Activated CD4-positive, alpha-beta T cell treated with anti-CD3 and anti-CD28 coated beads, Interleukin-2, amount 10 ng/mL, durations not matched to agents 7 days and 5 days (primary cell): Measurements from ENCODE around the gene OGFOD3. TPM values are rescaled to one million over a fixed set of nuclear protein-coding genes. Genes with fewer than 3 reads are reported as not detected.
"Not testable (repeated sequence)": the region's sequence is repeated elsewhere in the genome, so short reads cannot be mapped to it uniquely, and the experiment has no call there.

Experiments used
- CTCF ChIA-PET: fragments of 350-600 bp; sonication (Branson Sonifier 250); formaldehyde crosslinking; loops from one replicate; lab custom pipeline; 2021; ENCODE audit warnings: antibody characterized with exemption; lab: Charles Lee
- POLR2A ChIA-PET: fragments of 350-600 bp; sonication (Branson Sonifier 250); formaldehyde crosslinking; loops from one replicate; lab custom pipeline; 2021; ENCODE audit warnings: antibody characterized with exemption; lab: Charles Lee
- DNase-seq: peaks from one replicate; pipeline ENCODE4 v3.0.0-alpha.2; 2020
- H3K27ac Mint-ChIP-seq: one replicate; pipeline ENCODE4 v1.8.0; 2021; ENCODE audit warnings: mild to moderate bottlenecking, moderate library complexity, mixed read lengths
- H3K27me3 Mint-ChIP-seq: one replicate; pipeline ENCODE4 v1.8.0; 2021; ENCODE audit warnings: mixed read lengths
- H3K36me3 Mint-ChIP-seq: one replicate; pipeline ENCODE4 v1.8.0; 2021; ENCODE audit warnings: low read depth, mixed read lengths
- H3K4me1 Mint-ChIP-seq: one replicate; pipeline ENCODE4 v1.8.0; 2021; ENCODE audit warnings: mixed read lengths
- H3K4me3 Mint-ChIP-seq: one replicate; pipeline ENCODE4 v1.8.0; 2021; ENCODE audit warnings: mild to moderate bottlenecking, moderate library complexity, mixed read lengths
- H3K9me3 Mint-ChIP-seq: one replicate; pipeline ENCODE4 v1.8.0; 2021; ENCODE audit warnings: mixed read lengths
- total RNA-seq, 2 experiments: library from RNA; stranded (reverse); gene quantifications; one replicate each; pipeline ENCODE4 v1.2.3, GENCODE V29; 2021

Gene OGFOD3
- total RNA-seq, 2 experiments from 2014 or later = 23.8 to 28.0 TPM

DNA sequence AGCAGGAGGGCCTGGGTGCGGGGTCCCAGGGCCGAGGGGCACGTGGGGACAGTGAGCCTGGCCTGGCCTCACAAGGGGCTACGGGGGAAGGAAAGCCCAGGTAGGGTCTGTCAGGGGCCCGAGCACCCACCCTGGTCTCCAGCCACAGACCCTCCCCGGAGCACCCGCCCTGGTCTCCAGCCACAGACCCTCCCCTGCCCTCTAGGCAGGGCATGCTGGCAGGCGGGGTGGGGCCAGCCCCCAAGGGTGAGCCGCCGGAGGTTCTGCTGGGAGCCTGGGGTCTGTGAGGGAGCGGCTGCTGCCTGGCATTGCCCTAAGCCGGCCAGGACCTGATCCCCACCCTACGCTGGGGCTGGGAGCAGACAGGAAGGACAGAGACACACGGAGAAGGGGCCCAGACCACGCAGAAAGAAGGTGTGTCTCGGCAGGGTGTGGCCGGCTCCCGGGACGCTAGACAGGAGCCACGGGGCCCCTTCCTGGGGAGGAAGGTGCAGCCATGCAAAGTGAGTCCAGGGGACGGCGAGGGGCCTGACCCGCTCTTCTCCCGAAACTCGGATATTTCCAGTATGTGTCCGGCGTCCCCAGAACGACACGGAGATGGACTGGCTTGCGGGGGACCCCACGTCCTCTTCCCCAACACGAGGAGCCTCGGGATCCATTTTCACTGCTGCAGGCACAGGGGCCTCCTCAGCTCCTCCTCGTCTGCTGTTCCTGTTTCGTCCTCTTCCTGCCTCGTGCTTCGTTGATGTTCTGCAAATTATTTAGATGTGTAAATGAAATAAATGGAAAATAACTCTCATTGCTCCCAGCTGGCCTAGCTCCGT is 31.3 kb downstream of the OGFOD3 start:
- H3K9me3 Mint-ChIP-seq = no peaks in the 10 kb centered on the region
- H3K27ac Mint-ChIP-seq = no peak overlapping the region
- no peak for DNase-seq
- CTCF ChIA-PET = no interaction called here
- H3K4me1 Mint-ChIP-seq = peaks cover 2% of the 10 kb centered on the region
- H3K27me3 Mint-ChIP-seq = no peaks in the 10 kb centered on the region
- H3K4me3 Mint-ChIP-seq = no peak overlapping the region
- H3K36me3 Mint-ChIP-seq = no peaks in the 10 kb centered on the region
- POLR2A ChIA-PET = no interaction called here

DNA sequence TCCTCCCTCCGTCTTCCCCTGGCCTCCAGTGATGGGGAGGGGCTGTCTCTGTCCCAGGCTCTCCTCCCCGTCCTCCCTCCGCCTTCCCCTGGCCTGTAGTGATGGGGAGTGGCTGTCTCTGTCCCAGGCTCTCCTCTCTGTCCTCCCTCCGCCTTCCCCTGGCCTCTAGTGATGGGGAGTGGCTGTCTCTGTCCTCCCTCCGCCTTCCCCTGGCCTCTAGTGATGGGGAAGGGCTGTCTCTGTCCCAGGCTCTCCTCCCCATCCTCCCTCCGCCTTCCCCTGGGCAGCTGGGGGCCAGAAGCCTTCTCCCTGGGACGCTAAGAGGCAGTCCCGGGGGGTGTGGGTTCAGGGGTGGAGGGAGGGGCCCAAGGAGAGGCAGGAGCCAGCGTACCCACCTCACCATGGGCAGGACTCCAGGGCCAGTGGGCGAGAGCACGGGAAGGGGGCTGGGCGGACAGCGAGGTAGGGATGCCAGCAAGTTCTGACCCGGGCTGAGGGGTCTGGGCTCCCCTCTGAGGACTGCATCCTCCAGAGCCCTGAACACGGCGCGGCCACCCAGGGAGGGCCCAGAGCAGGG is 32.0 kb downstream of the OGFOD3 start:
- POLR2A ChIA-PET = no interaction called here
- CTCF ChIA-PET = no interaction called here
- Mint-ChIP-seq H3K9me3 (no peaks in the 10 kb centered on the region), H3K27ac (no peak overlapping the region), H3K27me3 (peaks cover 4% of the 10 kb centered on the region), H3K36me3 (no peaks in the 10 kb centered on the region), H3K4me3 (no peak overlapping the region), H3K4me1 (peaks cover 2% of the 10 kb centered on the region)
- DNase-seq = no peak

DNA sequence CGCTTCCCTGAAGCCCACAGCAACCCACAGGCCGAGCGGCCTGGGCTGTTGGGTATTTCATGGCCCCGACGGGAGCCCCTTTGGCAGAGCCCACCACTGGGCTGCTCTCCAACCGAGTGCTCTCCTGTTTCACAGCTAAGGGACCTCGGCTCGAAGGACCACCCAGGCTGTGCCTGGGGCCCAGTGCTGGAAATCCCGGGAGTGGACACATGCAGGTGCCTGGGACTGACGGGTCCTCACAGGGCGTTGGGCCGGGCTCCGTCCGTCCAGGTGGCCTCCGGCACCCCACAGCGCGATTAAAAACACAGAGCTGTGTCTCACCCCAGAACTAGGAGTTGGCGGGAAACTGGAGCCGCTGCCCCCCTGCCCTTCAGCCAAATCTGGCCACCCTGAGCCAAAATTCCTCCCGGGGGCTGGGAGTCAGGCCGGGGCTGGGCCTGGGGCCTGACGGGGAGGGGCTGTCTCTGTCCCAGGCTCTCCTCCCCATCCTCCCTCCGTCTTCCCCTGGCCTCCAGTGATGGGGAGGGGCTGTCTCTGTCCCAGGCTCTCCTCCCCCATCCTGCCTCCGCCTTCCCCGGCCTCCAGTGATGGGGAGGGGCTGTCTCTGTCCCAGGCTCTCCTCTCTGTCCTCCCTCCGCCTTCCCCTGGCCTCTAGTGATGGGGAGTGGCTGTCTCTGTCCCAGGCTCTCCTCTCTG is 32.7 kb downstream of the OGFOD3 start:
- Mint-ChIP-seq H3K27me3 (peaks cover 10% of the 10 kb centered on the region), H3K27ac (no peak overlapping the region), H3K4me3 (no peak overlapping the region), H3K9me3 (no peaks in the 10 kb centered on the region), H3K4me1 (peaks cover 2% of the 10 kb centered on the region), H3K36me3 (no peaks in the 10 kb centered on the region)
- CTCF ChIA-PET = no interaction called here
- DNase-seq = no peak
- POLR2A ChIA-PET = no interaction called here

DNA sequence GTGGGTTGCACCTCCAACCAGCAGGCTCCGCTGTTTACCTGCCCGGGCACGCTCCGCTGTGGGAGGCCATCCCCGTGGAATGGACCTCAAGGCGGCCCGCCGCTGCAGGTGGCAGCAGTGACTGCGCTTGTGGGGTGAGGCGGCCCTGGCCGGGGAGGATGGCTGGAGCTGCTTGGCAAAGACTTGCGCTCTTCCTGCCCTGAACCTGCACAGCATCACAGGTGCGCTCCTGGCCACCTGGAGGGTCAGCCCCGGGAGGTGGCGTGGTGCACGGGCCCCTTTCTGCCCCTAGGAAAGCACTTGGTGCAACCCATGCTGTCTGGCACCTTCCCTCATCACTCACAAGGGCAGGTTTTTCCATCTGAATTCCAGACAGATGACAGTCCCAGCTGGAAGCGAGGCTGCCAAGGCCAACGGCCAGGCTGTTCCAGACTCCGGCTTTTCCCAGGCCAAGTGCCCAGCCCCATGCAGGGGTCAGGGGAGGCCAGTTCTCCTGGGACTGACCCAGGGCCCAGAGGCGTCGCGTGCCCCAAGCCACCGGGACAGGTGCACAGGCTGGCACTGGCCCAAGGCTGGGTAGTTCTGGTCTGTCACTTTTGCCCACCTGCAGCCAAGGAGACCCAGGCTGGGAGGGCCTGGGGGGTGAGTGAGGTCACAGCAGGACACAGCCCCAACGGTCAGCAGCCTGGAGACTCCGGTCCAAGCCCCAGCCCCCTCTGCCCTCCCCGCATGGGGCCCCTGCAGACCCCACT is 33.5 kb downstream of the OGFOD3 start:
- ChIA-PET POLR2A (no interaction called here), CTCF (no interaction called here)
- Mint-ChIP-seq H3K4me1 (peaks cover 2% of the 10 kb centered on the region), H3K36me3 (no peaks in the 10 kb centered on the region), H3K27me3 (peaks cover 15% of the 10 kb centered on the region), H3K4me3 (no peak overlapping the region), H3K9me3 (no peaks in the 10 kb centered on the region), H3K27ac (no peak overlapping the region)
- no peak for DNase-seq

DNA sequence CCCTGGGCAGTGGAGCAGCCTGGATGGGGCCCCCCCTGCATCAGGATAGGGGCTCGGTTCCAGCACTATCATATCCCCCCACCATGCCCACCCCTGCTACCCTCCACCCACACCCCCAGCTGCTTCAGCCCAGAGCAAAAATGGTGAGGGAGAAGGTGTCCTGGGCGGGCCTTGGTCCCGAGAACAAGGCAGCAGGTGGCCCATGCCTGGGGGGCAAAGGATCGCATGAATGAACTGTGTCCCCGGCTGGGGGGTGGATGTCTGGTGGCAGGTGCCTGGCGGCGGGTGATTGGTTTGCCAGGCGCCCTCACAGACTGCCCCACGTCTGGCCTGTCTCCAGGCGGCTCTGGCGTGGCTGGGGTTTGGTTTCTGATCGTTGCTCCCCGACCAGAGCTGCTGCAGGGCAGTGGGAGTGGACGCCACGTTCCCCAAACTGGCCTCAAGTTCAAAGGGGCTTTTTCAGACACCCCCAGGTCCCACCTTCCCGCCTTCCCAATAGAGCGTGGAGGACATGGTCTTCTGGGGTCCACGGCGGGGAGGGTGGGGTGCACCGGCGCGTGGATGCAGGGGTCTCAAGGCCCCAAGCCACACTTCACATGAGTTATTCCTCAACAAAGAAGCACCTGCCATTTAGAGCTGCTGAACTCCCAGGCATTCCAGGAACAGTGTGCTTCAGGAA is 34.2 kb downstream of the OGFOD3 start:
- Mint-ChIP-seq H3K27me3 (peaks cover 17% of the 10 kb centered on the region), H3K4me3 (no peak overlapping the region), H3K4me1 (peaks cover 2% of the 10 kb centered on the region), H3K9me3 (no peaks in the 10 kb centered on the region), H3K36me3 (no peaks in the 10 kb centered on the region), H3K27ac (no peak overlapping the region)
- DNase-seq = no peak
- ChIA-PET POLR2A (no interaction called here), CTCF (interaction anchor here (1.1 kb wide), 1 partner anchor 16 kb away, joined by 3 read pairs; no protein-coding TSS in a partner anchor)

DNA sequence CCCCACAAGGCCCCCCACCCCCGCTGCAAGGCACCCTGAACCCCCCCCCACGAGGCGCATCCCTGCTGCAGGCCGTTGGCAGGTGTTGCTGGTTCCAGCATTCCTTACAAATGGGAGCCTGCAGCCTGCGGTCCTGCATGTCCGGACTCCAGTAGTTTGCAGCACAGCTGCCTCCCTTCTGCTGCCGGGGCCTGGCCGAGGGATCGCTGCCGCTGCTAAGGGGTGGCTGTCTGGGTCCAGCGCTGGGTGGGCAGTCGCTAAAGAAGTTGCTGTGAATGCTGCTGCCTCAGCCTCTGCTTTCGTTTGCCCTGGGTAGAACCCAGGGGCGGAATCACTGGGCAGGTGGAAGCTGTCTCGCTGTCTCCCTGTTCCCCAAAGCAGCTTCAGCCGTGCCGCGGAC is 35.0 kb downstream of the OGFOD3 start:
- H3K9me3 Mint-ChIP-seq = no peaks in the 10 kb centered on the region
- H3K27ac Mint-ChIP-seq = no peak overlapping the region
- CTCF ChIA-PET = interaction anchor here (1.1 kb wide), 1 partner anchor 17 kb away, joined by 3 read pairs; no protein-coding TSS in a partner anchor
- H3K4me3 Mint-ChIP-seq = no peak overlapping the region
- DNase-seq = no peak
- POLR2A ChIA-PET = no interaction called here
- H3K4me1 Mint-ChIP-seq = peaks cover 2% of the 10 kb centered on the region
- no peaks in the 10 kb centered on the region for H3K36me3 Mint-ChIP-seq
- H3K27me3 Mint-ChIP-seq = peaks cover 20% of the 10 kb centered on the region

DNA sequence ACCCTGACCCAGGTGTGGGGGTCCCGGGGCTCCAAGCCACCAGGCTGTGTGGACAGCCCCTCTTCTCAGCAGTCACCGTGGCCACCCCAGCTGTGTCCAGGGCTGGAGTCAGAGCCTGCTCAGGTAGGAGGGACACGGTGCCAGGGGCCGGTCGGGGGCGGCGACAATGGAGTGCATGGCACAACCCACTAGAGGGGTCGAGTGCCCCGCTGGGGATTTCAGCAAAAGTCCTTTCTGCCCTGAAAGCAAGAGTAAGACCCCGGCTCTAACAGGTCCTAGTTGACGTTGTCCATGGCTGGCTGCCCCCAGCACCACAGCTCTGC is 35.5 kb downstream of the OGFOD3 start:
- Mint-ChIP-seq H3K36me3 (no peaks in the 10 kb centered on the region), H3K9me3 (no peaks in the 10 kb centered on the region), H3K4me1 (peaks cover 2% of the 10 kb centered on the region), H3K27me3 (peaks cover 20% of the 10 kb centered on the region), H3K4me3 (no peak overlapping the region), H3K27ac (no peak overlapping the region)
- POLR2A ChIA-PET = no interaction called here
- CTCF ChIA-PET = no interaction called here
- DNase-seq = no peak

DNA sequence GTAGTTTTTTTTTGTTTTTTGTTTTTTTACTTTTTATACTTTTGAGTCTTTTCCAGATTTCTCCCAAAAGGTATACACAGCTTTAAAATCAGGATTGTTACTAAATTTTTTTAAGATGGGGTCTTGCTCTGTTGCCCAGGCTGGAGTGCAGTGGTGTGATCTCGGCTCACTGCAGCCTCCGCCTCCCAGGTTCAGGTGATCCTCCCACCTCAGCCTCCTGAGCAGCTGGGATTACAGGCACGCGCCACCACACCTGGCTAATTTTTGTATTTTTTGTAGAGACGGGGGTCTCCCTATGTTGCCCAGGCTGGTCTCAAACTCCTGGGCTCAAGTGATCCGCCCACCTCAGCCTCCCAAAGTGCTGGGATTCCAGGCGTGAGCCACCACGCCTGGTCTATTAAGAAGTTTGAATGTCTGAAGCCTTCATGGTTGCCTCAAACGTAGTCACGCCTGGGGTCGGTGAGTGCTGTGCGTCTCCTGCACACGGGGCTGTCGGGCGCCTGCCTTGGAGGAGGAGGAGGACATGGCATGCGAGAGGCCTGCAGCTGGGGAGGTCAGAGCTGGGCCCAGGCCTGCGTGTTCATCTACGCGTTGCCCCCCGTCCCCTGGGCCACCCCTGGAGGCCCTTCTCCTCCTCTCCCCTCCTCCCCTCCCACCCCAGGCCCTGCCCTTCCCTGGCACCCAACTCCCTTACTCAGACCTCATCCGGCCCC is 36.0 kb downstream of the OGFOD3 start:
- H3K4me3 Mint-ChIP-seq, H3K4me1 Mint-ChIP-seq, H3K9me3 Mint-ChIP-seq, H3K27ac Mint-ChIP-seq, H3K36me3 Mint-ChIP-seq, DNase-seq, POLR2A ChIA-PET: not testable (repeated sequence)
- CTCF ChIA-PET = interaction anchor here (0.8 kb wide), 1 partner anchor 12 kb away, joined by 3 read pairs; no protein-coding TSS in a partner anchor
- peaks cover 20% of the 10 kb centered on the region for H3K27me3 Mint-ChIP-seq

DNA sequence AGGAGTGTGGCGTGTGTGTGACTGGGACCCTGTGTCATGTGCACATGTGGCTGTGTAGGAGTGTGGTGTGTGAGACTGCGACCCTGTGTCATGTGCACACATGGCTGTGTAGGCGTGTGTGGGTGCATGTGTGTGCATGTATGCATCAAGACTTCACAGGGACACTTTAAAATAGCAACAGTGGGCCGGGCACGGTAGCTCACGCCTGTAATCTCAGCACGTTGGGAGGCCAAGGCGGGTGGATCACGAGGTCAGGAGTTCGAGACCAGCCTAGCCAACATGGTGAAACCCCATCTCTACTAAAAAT is 36.7 kb downstream of the OGFOD3 start:
- DNase-seq, H3K27ac Mint-ChIP-seq, H3K9me3 Mint-ChIP-seq, H3K36me3 Mint-ChIP-seq, H3K4me3 Mint-ChIP-seq, H3K4me1 Mint-ChIP-seq, POLR2A ChIA-PET: not testable (repeated sequence)
- CTCF ChIA-PET = interaction anchor here (0.8 kb wide), 1 partner anchor 11 kb away, joined by 3 read pairs; no protein-coding TSS in a partner anchor
- peaks cover 21% of the 10 kb centered on the region for H3K27me3 Mint-ChIP-seq

DNA sequence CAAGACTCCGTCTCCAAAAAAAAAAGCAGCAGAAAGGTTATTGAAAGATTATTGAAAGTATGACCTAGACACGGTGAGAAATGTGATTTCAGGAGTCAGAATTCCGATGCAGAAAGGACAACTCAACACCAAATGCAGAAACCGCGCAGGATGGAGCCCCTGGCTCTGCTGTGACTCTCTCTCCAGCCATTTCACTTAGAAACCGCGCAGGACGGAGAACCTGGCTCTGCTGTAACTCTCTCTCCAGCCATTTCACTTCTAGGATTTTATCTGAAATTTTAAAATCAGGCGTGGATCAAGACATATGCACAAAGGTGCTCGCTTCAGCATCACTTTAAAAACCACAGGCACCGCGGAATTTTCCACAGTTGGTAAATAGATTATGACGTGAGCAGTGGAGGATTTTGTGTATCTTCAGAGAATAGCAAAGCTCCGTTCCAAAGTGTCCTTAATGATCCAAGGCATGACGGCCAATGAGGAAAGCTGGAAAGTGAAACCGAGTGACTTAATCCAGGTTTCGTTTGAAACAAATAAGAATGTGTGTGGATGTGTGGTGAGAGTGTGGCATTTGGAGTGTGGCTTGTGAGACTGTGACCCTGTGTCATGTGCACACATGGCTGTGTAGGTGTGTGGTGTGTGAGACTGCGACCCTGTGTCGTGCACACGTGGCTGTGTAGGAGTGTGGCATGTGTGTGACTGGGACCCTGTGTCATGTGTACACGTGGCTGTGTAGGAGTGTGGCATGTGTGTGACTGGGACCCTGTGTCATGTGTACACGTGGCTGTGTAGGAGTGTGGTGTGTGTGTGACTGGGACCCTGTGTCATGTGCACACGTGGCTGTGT is 37.3 kb downstream of the OGFOD3 start:
- Mint-ChIP-seq H3K36me3 (no peaks in the 10 kb centered on the region), H3K9me3 (no peaks in the 10 kb centered on the region), H3K4me3 (no peak overlapping the region), H3K27me3 (peaks cover 24% of the 10 kb centered on the region), H3K4me1 (no peaks in the 10 kb centered on the region), H3K27ac (no peak overlapping the region)
- CTCF ChIA-PET = no interaction called here
- POLR2A ChIA-PET = no interaction called here
- DNase-seq = no peak

DNA sequence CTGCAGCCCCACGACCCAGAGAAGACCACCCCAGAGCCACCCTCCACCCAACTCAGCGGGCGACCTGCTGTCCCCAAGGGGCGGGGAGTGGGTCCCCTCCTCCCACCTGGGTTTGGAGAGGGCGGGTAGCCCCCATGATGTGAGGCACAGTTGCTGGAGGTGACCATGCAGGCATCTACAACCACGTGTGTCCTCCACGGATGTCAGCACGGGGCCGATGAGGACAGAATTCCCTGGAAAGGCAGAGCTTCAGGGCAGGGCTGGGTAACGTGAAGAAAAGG is 39.7 kb downstream of the OGFOD3 start:
- Mint-ChIP-seq H3K4me3 (no peak overlapping the region), H3K9me3 (no peaks in the 10 kb centered on the region), H3K27me3 (peaks cover 31% of the 10 kb centered on the region), H3K27ac (no peak overlapping the region), H3K36me3 (no peaks in the 10 kb centered on the region), H3K4me1 (no peaks in the 10 kb centered on the region)
- CTCF ChIA-PET = no interaction called here
- POLR2A ChIA-PET = no interaction called here
- DNase-seq = no peak
